HG02588 (cell line): ENCODE measurements around the gene TLK2.
"Not testable (repeated sequence)": the region's sequence is repeated elsewhere in the genome, so short reads cannot be mapped to it uniquely, and the experiment has no call there.

Experiments used
- ATAC-seq: cut with Tn5 transposase; IDR thresholded peaks from one replicate; pipeline ENCODE4 v1.9.1; 2021; ENCODE audit warnings: mild to moderate bottlenecking, moderate library complexity; ENCODE audit not compliant: unreplicated experiment

Gene TLK2

GRCh38 chr17:62478424-62478879 is at the start of gene TLK2:
Gene TLK2 (plus strand): TSS chr17:62478825. CDS start chr17:62481126, 2,301 bp downstream.
- ATAC-seq = peak; percentile 76

- not testable (repeated sequence) for ATAC-seq
Observed at GRCh38 chr17:62435251-62435650, 43.4 kb upstream of the TLK2 start.

- ATAC-seq = not testable (repeated sequence)
Observed at GRCh38 chr17:62441181-62441580, 37.4 kb upstream of the TLK2 start.

DNA sequence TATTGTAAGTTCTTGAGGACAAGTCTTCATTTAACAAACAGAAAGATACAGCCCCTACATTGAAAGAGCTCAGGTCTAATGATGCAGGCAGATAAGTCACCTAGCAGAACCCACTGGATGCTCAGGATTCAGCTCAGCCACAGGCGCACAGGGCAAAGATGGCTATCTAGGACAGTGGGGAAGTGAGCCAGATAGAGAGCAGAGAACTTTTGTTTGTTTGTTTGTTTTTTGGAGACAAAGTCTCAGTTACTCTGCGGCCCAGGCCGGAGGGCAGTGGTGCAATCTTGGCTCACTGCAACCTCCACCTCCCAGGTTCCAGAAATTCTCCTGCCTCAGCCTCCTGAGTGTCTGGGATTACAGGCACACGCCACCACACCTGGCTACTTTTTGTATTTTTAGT is 34.6 kb upstream of the TLK2 start:
- no peak for ATAC-seq

DNA sequence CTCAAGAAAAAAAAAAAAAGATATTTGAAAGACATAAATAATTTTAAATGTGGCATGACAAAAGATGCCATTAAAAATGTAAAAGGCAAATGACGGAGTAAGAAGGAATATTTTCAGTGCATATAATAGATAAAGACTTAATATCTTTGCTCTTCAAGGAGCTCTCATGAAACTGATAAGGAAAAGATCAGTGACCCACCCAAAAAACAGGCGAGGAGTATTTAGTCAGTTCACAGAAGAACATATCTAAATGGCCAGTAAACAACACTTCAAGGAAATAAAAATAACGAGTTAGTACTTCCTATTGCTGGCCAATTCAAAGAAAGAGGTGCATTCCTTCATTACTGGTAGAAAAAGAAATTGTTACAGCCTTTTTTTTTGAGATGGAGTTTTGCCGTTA is 32.8 kb upstream of the TLK2 start:
- not testable (repeated sequence) for ATAC-seq

GRCh38 chr17:62452195-62452594 is 26.4 kb upstream of the TLK2 start:
- ATAC-seq = not testable (repeated sequence)

DNA sequence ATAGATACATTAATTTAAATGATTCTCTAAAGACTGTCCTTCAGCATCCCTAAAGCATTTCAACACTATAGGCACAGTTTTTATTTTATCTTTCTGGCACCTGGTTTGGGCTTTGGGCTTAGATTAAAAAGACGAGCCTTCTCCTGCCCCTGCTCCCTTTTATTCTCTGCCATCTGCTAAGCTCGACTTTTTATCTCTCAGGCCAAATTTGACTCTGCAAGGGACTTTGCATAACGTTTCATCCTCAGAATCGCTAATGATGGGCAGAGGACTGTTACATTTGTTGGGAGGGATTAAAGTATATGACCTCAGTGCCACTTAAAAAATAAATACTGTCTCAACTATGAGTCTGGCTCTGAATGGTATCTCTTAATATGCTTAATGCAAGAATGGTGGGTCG is 25.6 kb upstream of the TLK2 start:
- not testable (repeated sequence) for ATAC-seq

GRCh38 chr17:62453656-62454055 is 25.0 kb upstream of the TLK2 start:
- peak; percentile 25 for ATAC-seq

DNA sequence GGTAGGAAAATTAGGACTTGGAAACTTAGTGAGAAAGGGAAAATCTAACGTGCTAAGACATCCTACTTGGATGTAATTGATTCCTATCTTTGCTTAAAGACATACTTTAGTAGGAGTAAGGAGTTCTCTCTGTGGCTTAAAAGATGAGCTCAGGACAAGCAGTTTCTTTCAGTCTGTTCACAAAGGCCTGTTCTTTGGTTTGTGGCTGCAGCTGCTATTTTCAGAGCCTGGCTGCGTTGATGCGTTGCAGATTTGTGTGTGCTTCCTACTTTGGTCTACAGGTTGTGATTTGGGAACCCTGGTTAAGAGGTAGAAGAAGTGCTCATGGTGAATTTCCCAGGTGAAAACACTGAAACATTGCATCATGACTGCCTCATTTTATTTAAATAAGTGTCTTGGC is 24.5 kb upstream of the TLK2 start:
- peak; percentile 41 for ATAC-seq

- ATAC-seq = no peak
Observed at GRCh38 chr17:62456016-62456415, 22.6 kb upstream of the TLK2 start.

DNA sequence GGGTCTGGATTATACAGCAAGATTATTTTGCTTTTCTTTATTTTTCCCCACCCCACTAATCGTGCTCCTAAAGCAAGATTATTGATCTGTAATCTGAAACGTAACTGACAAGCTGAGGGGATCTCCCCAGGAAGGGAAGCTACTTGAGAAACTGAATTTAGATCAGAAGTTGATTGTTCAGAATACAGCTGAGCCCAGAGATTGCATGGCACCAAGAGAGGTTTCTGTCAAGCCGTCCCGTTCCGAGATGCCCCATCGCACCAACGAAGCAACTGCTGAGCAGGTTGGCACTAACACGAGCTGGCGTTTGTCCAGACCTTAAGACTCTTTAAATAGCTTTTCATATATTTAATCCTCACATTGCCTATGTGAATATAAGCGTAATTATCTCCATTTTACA is 20.1 kb upstream of the TLK2 start:
- ATAC-seq = not testable (repeated sequence)

- ATAC-seq = not testable (repeated sequence)
Observed at GRCh38 chr17:62464422-62464821, 14.2 kb upstream of the TLK2 start.

- ATAC-seq = not testable (repeated sequence)
Observed at GRCh38 chr17:62465271-62465670, 13.4 kb upstream of the TLK2 start.

DNA sequence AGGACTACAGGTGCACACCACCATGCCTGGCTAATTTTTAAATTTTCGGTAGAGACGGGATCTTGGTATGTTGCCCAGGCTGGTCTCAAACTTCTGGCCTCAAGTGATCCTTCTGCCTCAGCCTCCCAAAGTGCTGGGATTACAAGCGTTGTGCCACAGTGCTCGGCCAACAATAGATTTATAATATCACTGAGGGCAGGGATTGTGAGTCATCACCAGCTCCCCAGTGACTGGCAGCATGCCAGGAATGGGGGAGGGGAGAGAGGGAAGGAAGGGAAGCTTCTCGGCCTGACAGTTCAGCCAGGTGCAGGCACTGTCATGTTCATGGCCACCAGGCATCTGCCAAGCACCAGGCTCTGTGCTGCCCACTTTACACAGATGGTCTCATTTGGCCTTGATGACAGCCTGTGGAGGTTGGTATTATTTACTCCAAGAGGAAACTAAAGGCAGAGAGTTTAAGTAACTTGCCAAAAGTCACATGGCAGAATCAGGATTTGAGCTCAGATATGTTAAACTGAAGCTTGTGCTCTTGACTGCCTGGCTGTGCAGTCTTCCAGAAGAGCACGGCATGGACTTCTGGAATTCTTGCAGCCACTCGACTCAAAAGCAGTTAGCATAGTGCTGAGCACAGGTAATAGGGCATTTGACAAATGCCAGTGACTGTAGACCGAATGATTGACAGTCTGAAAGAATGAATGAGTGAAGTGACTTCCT is 7.8 kb upstream of the TLK2 start:
- not testable (repeated sequence) for ATAC-seq

DNA sequence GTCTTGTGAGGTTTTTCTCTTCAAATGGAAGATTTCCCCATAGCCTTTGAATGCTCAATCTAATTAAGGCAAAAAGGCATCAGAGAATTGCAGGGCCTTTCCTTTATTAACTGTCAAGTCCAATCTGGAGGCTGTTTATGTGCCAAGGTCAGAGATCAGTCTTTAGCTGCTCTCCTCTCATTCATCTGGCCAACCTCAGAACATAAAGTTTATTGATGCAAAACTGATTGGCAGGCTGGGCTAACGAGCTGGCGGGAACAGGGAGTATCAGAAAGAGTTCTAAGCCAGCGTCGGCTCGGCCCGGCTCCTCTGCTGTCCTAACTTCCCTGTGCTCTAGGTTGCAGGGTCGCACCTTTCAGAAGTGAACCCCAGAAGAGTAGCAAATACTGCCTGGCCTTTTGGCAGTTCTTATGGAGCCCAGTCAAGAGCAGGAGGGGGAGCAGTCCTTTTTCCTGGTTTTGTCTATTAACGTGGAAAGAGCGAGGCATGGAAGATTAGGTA is 7.2 kb upstream of the TLK2 start:
- ATAC-seq = not testable (repeated sequence)

GRCh38 chr17:62473030-62473982 is 5.3 kb upstream of the TLK2 start:
- not testable (repeated sequence) for ATAC-seq

DNA sequence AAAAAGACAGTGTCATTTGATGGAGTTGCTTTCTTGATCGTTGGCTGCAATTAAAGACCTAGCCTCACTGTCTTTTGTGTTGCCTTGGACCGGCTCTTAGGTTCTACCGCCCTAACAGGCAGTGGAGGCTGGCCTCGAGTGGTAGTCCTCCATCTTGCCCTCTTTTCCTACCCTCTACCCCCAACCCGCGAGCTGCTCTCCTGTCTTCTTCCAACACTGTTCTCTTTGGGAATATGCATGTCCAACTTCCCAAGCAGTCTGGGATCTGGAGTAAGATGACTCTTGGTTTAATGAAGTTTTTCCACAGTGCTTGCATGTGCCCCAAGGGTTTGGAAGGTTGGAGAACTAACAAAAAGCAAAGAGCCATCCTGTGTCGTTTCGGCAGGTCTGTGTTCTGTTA is 1.5 kb upstream of the TLK2 start:
- not testable (repeated sequence) for ATAC-seq

- peak; percentile 20 for ATAC-seq
Observed at GRCh38 chr17:62477718-62478408, 762 bp upstream of the TLK2 start.

DNA sequence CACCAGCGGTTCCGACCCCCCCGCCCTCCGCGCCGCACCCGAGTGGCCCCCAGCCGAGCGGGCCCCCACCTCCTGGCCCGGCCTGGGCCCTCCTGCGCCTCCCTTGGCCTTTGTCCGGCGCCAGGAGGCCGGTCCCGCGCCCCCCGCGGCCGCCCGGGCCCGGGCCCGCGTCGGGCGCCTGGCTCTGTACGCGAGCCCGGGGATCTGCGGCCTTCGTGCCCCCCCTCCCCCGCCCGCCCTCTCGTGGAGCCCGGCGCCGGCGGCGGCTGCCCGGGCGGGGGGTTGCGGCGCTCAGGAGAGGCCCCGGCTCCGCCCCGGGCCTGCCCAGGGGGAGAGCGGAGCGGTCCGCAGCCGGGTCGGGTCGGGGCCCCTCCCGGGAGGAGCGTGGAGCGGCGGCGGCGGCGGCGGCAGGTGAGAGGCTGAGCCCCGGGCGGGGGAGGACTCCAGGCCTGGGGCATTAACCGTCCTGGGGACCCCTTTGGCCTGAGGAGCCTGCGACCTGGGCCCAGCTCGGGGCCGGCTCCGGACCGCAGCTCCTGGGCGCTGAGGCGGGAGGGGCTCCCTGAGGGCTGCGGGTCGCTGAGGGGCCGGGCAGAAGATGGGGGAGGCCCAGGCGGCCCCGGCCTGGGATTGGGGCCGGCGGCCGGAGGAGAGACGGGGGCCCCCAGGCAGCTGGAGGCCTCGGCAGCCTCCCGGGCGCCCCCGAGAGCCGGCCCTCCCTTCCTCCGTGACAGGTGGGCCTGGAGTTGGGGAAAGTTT is 434 bp downstream of the TLK2 start:
- peak; percentile 37 for ATAC-seq

DNA sequence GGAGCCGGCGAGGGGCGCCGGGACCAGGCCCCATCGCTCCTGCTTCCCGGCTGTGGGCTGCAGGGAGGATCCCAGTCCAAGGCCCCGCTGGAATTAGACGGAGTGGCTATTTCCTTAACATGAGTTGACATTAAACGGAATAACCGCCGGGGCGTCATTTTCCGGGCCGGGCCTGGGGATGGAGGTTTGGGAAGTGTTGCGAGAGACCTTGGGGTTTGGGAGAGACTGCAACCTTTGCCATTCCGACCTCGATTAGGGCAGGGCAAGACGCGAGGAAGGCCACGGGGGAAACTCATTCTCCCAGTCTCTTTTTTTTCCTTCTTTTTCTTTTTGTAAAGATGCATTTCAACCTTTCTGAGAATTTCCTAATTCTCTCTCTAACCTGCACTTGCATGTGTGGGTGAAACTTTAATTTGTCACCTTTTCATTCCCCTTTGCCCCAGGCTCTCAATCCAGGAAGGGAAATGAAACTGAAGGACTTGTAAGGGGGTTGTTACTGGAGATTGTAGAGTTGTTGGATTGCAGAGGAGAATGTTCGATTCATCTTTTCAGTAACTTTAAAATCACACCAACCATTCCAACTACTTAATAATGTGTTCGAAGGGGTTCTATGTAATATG is 1.1 kb downstream of the TLK2 start:
- not testable (repeated sequence) for ATAC-seq
